ENCODE measurements around the gene LRIT3.

The LRIT3 gene

DNA sequence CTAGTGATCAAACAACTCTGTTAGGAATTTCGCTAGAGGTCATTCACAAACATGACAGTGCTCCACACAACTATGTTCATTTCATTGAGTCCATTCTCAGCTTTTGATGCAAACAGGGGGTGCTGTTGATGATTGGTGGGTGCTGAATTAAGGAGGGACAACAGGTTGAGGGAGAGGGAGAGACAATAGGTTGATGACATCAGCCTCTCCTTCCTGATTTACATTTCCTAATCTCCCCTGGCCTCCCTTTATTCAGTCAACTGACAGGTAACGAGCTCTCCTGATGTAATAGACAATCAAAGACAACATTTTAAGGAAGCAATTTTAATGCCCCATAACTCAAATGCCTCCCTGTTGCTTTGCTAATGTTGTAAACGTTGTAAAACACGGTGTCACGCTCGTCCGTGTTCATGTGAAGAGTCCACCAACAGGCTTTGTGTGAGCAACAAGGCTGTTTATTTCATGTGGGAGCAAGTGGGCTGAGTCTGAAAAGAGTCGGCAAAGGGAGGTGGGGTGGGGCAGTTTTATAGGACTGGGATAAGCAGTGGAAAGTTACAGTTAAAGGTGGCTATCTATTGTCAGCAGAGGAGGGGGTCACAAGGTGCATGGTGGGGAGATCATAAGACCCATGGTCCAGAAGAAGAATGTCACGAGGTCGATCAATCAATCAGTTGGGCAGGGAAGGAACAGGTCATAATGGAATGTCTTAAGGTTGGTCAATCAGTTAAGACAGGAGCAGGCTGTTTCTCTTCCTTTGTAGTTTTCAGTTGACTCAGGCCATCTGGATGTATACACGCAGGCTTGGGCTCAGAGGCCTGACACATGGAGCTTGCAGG lies 37.1 kb upstream of the LRIT3 start:
- TF ChIP-seq CTCF (conservative IDR thresholded peaks at IDR 0.05), result no peak
- no peak overlapping the region for H3K27ac ChIP-seq

GRCh38 chr4:109811707-109812106 lies 36.2 kb upstream of the LRIT3 start:
- H3K27ac ChIP-seq, result no peak overlapping the region
- TF ChIP-seq CTCF (conservative IDR thresholded peaks at IDR 0.05), result no peak

GRCh38 chr4:109815151-109816081 lies 32.5 kb upstream of the LRIT3 start, which contains the start of gene GAR1:
TSS of gene GAR1 (plus strand) at chr4:109815762. CDS start at chr4:109816165, 403 bp downstream.
- peak within 1 kb of the TSS; percentile 80 for H3K27ac ChIP-seq
- no peak for TF ChIP-seq CTCF (conservative IDR thresholded peaks at IDR 0.05)

GRCh38 chr4:109816082-109816442 lies 31.8 kb upstream of the LRIT3 start:
- peak overlapping the region; percentile 80 for H3K27ac ChIP-seq
- TF ChIP-seq CTCF (conservative IDR thresholded peaks at IDR 0.05), result no peak

DNA sequence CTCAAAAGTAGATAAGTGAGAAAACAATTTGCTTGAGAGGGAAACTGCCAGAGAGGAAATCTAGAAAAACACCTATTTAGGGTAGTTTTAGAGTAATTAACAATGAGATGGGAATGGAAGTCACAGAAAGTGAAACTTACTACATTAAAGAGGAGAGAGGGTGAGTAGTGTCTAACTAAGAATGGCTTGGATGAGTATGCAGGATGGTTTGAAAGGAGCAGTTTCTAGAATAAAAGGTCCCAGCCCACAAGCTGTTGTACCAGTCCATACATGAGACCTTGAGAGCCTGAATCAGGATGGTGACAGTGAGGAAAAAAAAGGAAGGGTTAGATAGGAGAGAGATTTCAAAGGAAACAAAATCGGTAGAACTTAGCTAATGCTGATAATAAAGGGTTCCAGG lies 31.0 kb upstream of the LRIT3 start:
- H3K27ac ChIP-seq, result no peak overlapping the region; the same call in 1 of the 2 replicates
- no peak for TF ChIP-seq CTCF (conservative IDR thresholded peaks at IDR 0.05)

DNA sequence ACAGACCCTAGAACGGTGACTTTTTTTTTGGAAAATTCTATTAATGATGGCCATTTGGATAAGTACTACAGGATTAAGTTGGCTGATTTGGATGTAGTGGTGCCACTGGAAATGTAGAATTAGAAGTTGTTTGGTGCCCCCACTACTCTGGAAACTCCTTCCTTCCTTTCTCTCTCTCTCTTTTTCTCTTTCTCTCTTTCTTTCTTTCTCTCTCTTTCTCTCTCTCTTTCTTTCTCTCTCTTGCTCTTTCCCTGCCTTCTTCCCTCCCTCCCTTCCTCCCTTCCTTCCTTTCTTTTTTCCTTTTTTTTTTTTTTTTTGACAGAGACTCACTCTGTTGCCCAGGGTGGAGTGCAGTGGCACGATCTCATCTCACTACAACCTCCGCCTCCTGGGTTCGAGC lies 29.6 kb upstream of the LRIT3 start:
- H3K27ac ChIP-seq, result no peak overlapping the region
- no peak for TF ChIP-seq CTCF (conservative IDR thresholded peaks at IDR 0.05)

DNA sequence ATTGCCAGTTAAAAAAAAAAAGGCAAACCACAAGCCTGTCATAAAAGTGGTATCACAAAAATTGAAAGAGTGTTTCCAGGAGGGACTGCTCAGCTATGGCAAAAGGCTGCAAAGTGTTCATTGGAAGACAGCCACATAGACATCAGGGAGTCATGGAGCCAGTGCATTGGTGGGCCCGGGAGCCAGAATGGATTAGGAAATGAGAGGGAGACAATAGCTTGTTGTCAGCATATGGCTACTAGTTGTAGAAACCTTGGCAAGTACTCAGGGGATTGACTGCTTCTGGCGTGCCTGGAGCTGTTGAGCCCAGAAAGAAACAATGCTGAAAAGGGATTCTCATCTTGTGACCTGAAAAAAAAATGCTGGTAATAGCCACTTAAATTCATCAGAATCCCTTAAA lies 27.3 kb upstream of the LRIT3 start:
- H3K27ac ChIP-seq, result no peak overlapping the region
- TF ChIP-seq CTCF (conservative IDR thresholded peaks at IDR 0.05), result no peak
